Gastrocnemius medialis (tissue), 4 donors: ENCODE results near the gene BCLAF3. TPM values are rescaled to one million over a fixed set of nuclear protein-coding genes. Genes with fewer than 3 reads are reported as not detected.

ENCODE experiments used
- ATAC-seq, 2 donors: fragments of 150-250 bp; one replicate each; pipeline ENCODE4 v1.9.1; 2016
- DNase-seq, 2 donors: peaks; one replicate each; pipeline ENCODE4 v3.0.0-alpha.2; 2019
- H3K27ac ChIP-seq, 4 donors: fragments of 200-600 bp; sonication (generic); 1 replicate in 1 of 4; 2 replicates in 3 of 4; pipeline ENCODE4 v1.5.1; 2016 to 2018; ENCODE audit warnings: mild to moderate bottlenecking in 2 of 4, moderate library complexity in 1 of 4
- H3K27me3 ChIP-seq, 3 donors: fragments of 200-600 bp; sonication (generic) in 2 of 3; 1 replicate in 1 of 3; 2 replicates in 2 of 3; pipeline versions ENCODE4 v1.5.1 to v1.6.0; 2016 to 2019; ENCODE audit warnings: mild to moderate bottlenecking in 1 of 3, moderate library complexity in 1 of 3
- H3K36me3 ChIP-seq, 2 donors: fragments of 200-600 bp; sonication (generic) in 1 of 2; one replicate each; pipeline ENCODE4 v1.5.1; 2017 to 2018
- H3K4me1 ChIP-seq, 2 donors: fragments of 200-600 bp; sonication (generic) in 1 of 2; one replicate each; pipeline ENCODE4 v1.5.1; 2016 to 2017; ENCODE audit warnings: mild to moderate bottlenecking in 2 of 2
- H3K4me3 ChIP-seq, 4 donors: fragments of 200-600 bp; sonication (generic) in 3 of 4; 1 replicate in 1 of 4; 2 replicates in 3 of 4; pipeline ENCODE4 v1.5.1; 2016 to 2019; ENCODE audit warnings: mild to moderate bottlenecking in 2 of 4
- H3K9me3 ChIP-seq, 3 donors: fragments of 200-600 bp; sonication (generic) in 2 of 3; 1 replicate in 1 of 3; 2 replicates in 2 of 3; pipeline ENCODE4 v1.5.1; 2016 to 2019
- CTCF ChIP-seq, 5 experiments: fragments of 450-650 bp in 3 of 5; fragments of 200-600 bp in 2 of 5; sonication (generic) in 2 of 5; IDR thresholded peaks in 4 of 5; conservative IDR thresholded peaks in 1 of 5; 1 replicate in 4 of 5; 2 replicates in 1 of 5; pipeline ENCODE4 v1.5.1; 2016 to 2019; ENCODE audit warnings: antibody characterized with exemption in 5 of 5, mild to moderate bottlenecking in 3 of 5, moderate library complexity in 3 of 5
- POLR2A ChIP-seq, 2 donors: fragments of 450-650 bp; IDR thresholded peaks; one replicate each; pipeline ENCODE4 v1.6.1; 2017; ENCODE audit warnings: antibody characterized with exemption in 2 of 2, mild to moderate bottlenecking in 2 of 2, moderate library complexity in 2 of 2
- in situ Hi-C, 4 donors: fragments of 200-750 bp; cut with MboI; loops; one replicate each; pipeline versions ENCODE4 v1.15.0 to v1.8.0; 2017; ENCODE audit warnings: low sequenced_read_pairs in 4 of 4
- intact Hi-C: fragments of 100-400 bp; cut with DNase I; formaldehyde crosslinking; loops from one replicate; pipeline ENCODE4 v1.15.1; 2023; ENCODE audit warnings: low total_unique reads
- total RNA-seq, 4 donors: library from RNA; depleted of rRNA; stranded (reverse); fragments of >200 nt; gene quantifications; one replicate each; pipeline versions ENCODE4 v1.1.0 to v1.2.3, GENCODE V29; 2016

The BCLAF3 gene
- total RNA-seq, 4 donors from 2014 or later = 2.4 to 4.2 (median 2.6) TPM

GRCh38 chrX:19966056-19966455, 24.8 kb downstream of the BCLAF3 start:
- DNase-seq = no peak
- H3K9me3 ChIP-seq = no peaks in the 10 kb centered on the region
- no peak overlapping the region for H3K4me3 ChIP-seq
- peaks cover 0 to 6% of the 10 kb centered on the region in 2 donors for H3K36me3 ChIP-seq
- no peaks in the 10 kb centered on the region for H3K27me3 ChIP-seq
- intact Hi-C loops (no loop called here), in situ Hi-C loops (no loop called here)
- TF ChIP-seq CTCF (IDR thresholded peaks at IDR 0.05 in 4 of 5, conservative IDR thresholded peaks at IDR 0.05 in 1 of 5) (no peak), POLR2A (IDR thresholded peaks at IDR 0.05) (no peak)
- ATAC-seq = no peak
- no peaks in the 10 kb centered on the region for H3K4me1 ChIP-seq
- H3K27ac ChIP-seq = no peak overlapping the region

GRCh38 chrX:19964017-19964710, 26.7 kb downstream of the BCLAF3 start:
- Histone ChIP-seq H3K36me3 (peaks cover 0 to 6% of the 10 kb centered on the region in 2 donors), H3K4me3 (no peak overlapping the region), H3K27me3 (no peaks in the 10 kb centered on the region), H3K4me1 (no peaks in the 10 kb centered on the region), H3K9me3 (no peaks in the 10 kb centered on the region), H3K27ac (no peak overlapping the region)
- intact Hi-C loops = no loop called here
- DNase-seq (no peak), ATAC-seq (no peak)
- in situ Hi-C loops = no loop called here
- no peak for TF ChIP-seq POLR2A (IDR thresholded peaks at IDR 0.05)
- no peak for TF ChIP-seq CTCF (IDR thresholded peaks at IDR 0.05 in 4 of 5, conservative IDR thresholded peaks at IDR 0.05 in 1 of 5)

GRCh38 chrX:19960913-19961312, 29.9 kb downstream of the BCLAF3 start:
- no peaks in the 10 kb centered on the region for H3K27me3 ChIP-seq
- TF ChIP-seq CTCF (IDR thresholded peaks at IDR 0.05 in 4 of 5, conservative IDR thresholded peaks at IDR 0.05 in 1 of 5) (no peak), POLR2A (IDR thresholded peaks at IDR 0.05) (no peak)
- ATAC-seq (no peak), DNase-seq (no peak)
- intact Hi-C loops = no loop called here
- in situ Hi-C loops = no loop called here
- no peak overlapping the region for H3K27ac ChIP-seq
- no peaks in the 10 kb centered on the region for H3K9me3 ChIP-seq
- no peaks in the 10 kb centered on the region for H3K4me1 ChIP-seq
- peaks cover 0 to 3% of the 10 kb centered on the region in 2 donors for H3K36me3 ChIP-seq
- no peak overlapping the region for H3K4me3 ChIP-seq

- ATAC-seq (no peak), DNase-seq (no peak)
- no peak overlapping the region for H3K4me3 ChIP-seq
- H3K36me3 ChIP-seq = no peaks in the 10 kb centered on the region
- no peak overlapping the region for H3K27ac ChIP-seq
- H3K4me1 ChIP-seq = no peaks in the 10 kb centered on the region
- in situ Hi-C loops (no loop called here), intact Hi-C loops (no loop called here)
- H3K9me3 ChIP-seq = no peaks in the 10 kb centered on the region
- no peaks in the 10 kb centered on the region for H3K27me3 ChIP-seq
- no peak for TF ChIP-seq CTCF (IDR thresholded peaks at IDR 0.05 in 4 of 5, conservative IDR thresholded peaks at IDR 0.05 in 1 of 5)
These were observed 32.0 kb downstream of the BCLAF3 start for GRCh38 chrX:19958552-19959486.
